ENCODE results near the gene ABO.

ABO gene

DNA sequence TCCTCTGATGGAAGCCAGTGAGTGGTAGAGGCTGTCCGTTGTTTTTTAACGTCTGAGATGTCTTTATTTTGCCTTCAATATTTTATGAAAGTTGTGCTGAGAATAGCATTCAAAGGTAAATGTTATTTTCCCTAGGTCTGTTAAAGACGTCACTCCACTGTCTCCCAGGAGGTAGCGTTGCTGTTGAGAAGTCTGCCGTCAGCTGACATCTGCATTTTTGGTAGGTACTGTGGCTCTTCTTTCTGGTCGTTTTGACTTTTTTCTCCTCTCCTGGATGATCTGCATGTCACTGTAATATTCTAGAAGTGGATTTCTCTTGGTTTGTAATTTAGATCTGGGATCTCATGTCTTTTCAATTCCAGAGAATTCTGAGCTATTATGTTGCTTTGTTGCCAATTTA lies 34.6 kb upstream of the ABO start:
- Histone ChIP-seq H4K20me1 (no peaks in the 10 kb centered on the region), H3K4me3 (no peak overlapping the region), H3K27me3 (no peaks in the 10 kb centered on the region), H3K36me3 (no peaks in the 10 kb centered on the region), H3K9ac (no peak overlapping the region), H3K27ac (no peak overlapping the region), H3K4me2 (no peak overlapping the region), H3K4me1 (peaks cover 0 to 8% (median 6%) of the 10 kb centered on the region in 10 experiments; a peak in 9 of 20 replicates), H3K9me3 (replicated peaks in 1 of 11) (peaks cover 0 to 8% (median 3%) of the 10 kb centered on the region in 11 experiments; a peak in 3 of 22 replicates)
- no peak for TF ChIP-seq Cebpa-rat (IDR thresholded peaks at IDR 0.05)

- Histone ChIP-seq H3K27me3 (no peaks in the 10 kb centered on the region), H3K4me3 (no peak overlapping the region)
Observed at GRCh38 chr9:133307301-133307700, 32.3 kb upstream of the ABO start.

GRCh38 chr9:133306242-133307204 lies 31.5 kb upstream of the ABO start:
- no peak overlapping the region for H3K9ac ChIP-seq
- H3K4me3 ChIP-seq = no peak overlapping the region
- no peaks in the 10 kb centered on the region for H3K36me3 ChIP-seq
- TF ChIP-seq Cebpa-rat (IDR thresholded peaks at IDR 0.05) = no peak
- no peaks in the 10 kb centered on the region for H3K27me3 ChIP-seq
- no peak overlapping the region for H3K27ac ChIP-seq
- peaks cover 0 to 8% (median 6%) of the 10 kb centered on the region in 10 experiments; a peak in 9 of 20 replicates for H3K4me1 ChIP-seq
- peak overlapping the region in 6 of 11 experiments; percentile 9 to 41 (median 18); a peak in 6 of 22 replicates for H3K4me2 ChIP-seq
- no peaks in the 10 kb centered on the region for H4K20me1 ChIP-seq
- peaks cover 0 to 8% (median 3%) of the 10 kb centered on the region in 11 experiments; a peak in 3 of 22 replicates for H3K9me3 ChIP-seq (replicated peaks in 1 of 11)

More at GRCh38 chr9:133307301-133307700, 32.3 kb upstream of the ABO start:
- TF ChIP-seq Cebpa-rat (IDR thresholded peaks at IDR 0.05) = no peak
- H3K9ac ChIP-seq = no peak overlapping the region
- H4K20me1 ChIP-seq = no peaks in the 10 kb centered on the region
- H3K9me3 ChIP-seq (replicated peaks in 1 of 11) = peaks cover 0 to 8% (median 3%) of the 10 kb centered on the region in 11 experiments; a peak in 3 of 22 replicates
- H3K27ac ChIP-seq = no peak overlapping the region
- H3K4me2 ChIP-seq = no peak overlapping the region
- no peaks in the 10 kb centered on the region for H3K36me3 ChIP-seq
- peaks cover 0 to 8% (median 6%) of the 10 kb centered on the region in 10 experiments; a peak in 9 of 20 replicates for H3K4me1 ChIP-seq

DNA sequence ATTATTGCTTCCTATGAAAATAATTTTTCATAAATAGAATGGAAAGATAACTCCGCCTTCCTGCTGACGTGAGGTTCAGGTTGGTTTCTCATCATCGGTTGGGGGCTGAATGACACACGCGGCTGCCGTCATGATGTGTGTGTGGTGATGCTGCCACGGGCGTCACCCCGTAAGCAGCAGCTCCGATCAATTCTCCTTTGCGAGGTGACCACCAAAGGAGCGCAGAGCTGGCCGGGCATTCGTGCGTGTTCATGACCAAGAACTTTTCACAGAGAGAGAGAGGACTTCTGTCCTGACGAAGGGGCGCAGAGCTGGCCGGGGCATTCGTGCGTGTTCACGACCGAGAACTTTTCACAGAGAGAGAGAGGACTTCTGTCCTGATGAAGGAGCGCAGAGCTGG lies 30.7 kb upstream of the ABO start:
- Histone ChIP-seq H3K4me3 (no peak overlapping the region), H3K4me1 (peaks cover 0 to 8% (median 6%) of the 10 kb centered on the region in 10 experiments; a peak in 9 of 20 replicates), H3K36me3 (no peaks in the 10 kb centered on the region), H3K27me3 (no peaks in the 10 kb centered on the region), H3K9ac (no peak overlapping the region), H3K9me3 (replicated peaks in 1 of 11) (peaks cover 0 to 8% (median 3%) of the 10 kb centered on the region in 11 experiments; a peak in 3 of 22 replicates), H3K27ac (no peak overlapping the region), H3K4me2 (no peak overlapping the region), H4K20me1 (no peaks in the 10 kb centered on the region)
- no peak for TF ChIP-seq Cebpa-rat (IDR thresholded peaks at IDR 0.05)

DNA sequence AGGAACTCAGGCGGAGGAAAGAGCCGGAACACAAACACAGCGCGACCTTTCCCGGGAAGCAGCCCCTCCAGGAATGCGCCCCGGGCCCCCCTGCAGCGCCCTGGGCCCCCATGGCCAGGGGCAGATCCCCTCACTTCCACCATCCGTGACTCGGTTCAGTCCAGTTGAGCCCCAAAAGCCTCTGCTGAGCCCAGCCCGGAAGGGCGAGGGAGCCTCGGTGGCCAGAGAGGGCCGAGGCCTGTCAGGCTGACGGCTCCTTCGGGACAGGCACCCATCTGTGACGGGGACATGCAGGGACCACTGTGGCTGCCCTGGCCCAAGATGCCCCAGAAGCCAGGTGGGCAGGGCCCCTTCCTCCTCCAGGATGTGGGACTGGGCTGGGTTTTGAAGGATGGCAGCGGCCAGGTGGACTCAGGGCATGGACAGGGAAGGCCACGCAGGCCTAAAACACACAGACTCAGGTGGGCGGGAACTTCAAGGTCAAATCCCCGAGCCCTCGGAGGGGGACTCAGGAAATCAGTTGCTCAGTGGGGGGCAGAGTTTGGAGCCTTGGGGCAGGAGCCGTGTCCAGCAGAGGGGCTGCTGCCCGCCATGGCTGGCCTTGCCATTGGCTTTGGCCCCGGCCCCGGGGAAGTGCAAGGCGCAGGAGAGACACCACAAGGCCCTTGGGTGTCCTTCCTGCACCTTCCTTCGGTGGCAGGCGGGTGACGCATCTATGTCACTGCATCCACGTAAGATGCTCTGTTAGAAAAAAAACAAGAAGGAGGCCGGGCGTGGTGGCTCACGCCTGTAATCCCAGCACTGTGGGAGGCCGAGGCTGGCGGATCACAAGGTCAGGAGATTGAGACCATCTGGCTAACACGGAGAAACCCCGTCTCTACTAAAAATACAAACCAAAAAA lies 29.7 kb upstream of the ABO start:
- Histone ChIP-seq H3K9me3 (replicated peaks in 1 of 11) (peaks cover 0 to 5% (median 0%) of the 10 kb centered on the region in 11 experiments; a peak in 3 of 22 replicates), H3K4me1 (peaks cover 0 to 8% (median 6%) of the 10 kb centered on the region in 10 experiments; a peak in 8 of 20 replicates), H3K36me3 (no peaks in the 10 kb centered on the region), H3K9ac (no peak overlapping the region), H4K20me1 (no peaks in the 10 kb centered on the region), H3K27ac (no peak overlapping the region), H3K27me3 (no peaks in the 10 kb centered on the region), H3K4me2 (no peak overlapping the region), H3K4me3 (no peak overlapping the region)
- no peak for TF ChIP-seq Cebpa-rat (IDR thresholded peaks at IDR 0.05)

- no peaks in the 10 kb centered on the region for H3K9me3 ChIP-seq (replicated peaks in 1 of 11)
- H3K27ac ChIP-seq = no peak overlapping the region
- no peaks in the 10 kb centered on the region for H3K27me3 ChIP-seq
- TF ChIP-seq Cebpa-rat (IDR thresholded peaks at IDR 0.05) = no peak
- no peak overlapping the region for H3K4me2 ChIP-seq
- H3K36me3 ChIP-seq = no peaks in the 10 kb centered on the region
- no peak overlapping the region for H3K4me3 ChIP-seq
- no peaks in the 10 kb centered on the region for H4K20me1 ChIP-seq
- H3K4me1 ChIP-seq = peaks cover 0 to 8% (median 6%) of the 10 kb centered on the region in 10 experiments; a peak in 8 of 20 replicates
- no peak overlapping the region for H3K9ac ChIP-seq
Observed at GRCh38 chr9:133304158-133304470, 29.1 kb upstream of the ABO start.

GRCh38 chr9:133303266-133304157 lies 28.5 kb upstream of the ABO start:
- Histone ChIP-seq H3K9me3 (replicated peaks in 1 of 11) (no peaks in the 10 kb centered on the region), H3K36me3 (no peaks in the 10 kb centered on the region), H3K27me3 (no peaks in the 10 kb centered on the region), H3K9ac (no peak overlapping the region), H3K27ac (no peak overlapping the region), H3K4me3 (no peak overlapping the region), H4K20me1 (no peaks in the 10 kb centered on the region), H3K4me2 (no peak overlapping the region), H3K4me1 (peaks cover 0 to 8% (median 6%) of the 10 kb centered on the region in 10 experiments; a peak in 8 of 20 replicates)
- no peak for TF ChIP-seq Cebpa-rat (IDR thresholded peaks at IDR 0.05)
